Stimulated activated CD4-positive, alpha-beta T cell treated with anti-CD3 and anti-CD28 coated beads, TNF-alpha, amount 100 ng/mL, for 4 hours (primary cell): ENCODE data around the gene ZNF112.
"Not testable (repeated sequence)": the region's sequence is repeated elsewhere in the genome, so short reads cannot be mapped to it uniquely, and the experiment has no call there.

Experiments
- DNase-seq, 3 experiments: peaks; one replicate each; pipeline ENCODE4 v3.0.0-alpha.2; 2020; ENCODE audit warnings: low read depth in 3 of 3

Gene ZNF112

GRCh38 chr19:44356383-44357111 lies at the start of gene ZNF112:
TSS of gene ZNF112 (minus strand) at chr19:44356680. CDS start at chr19:44340539, 16,141 bp downstream.
- DNase-seq, result no peak

- DNase-seq, result peak; percentile 44 to 49 (median 47)
Observed at GRCh38 chr19:44401139-44402115, 44.9 kb upstream of the ZNF112 start, which contains the start of gene ZNF285. TSS of gene ZNF285 (minus strand) at chr19:44401608. CDS start at chr19:44397213, 4,395 bp downstream.

- not testable (repeated sequence) for DNase-seq
Observed at GRCh38 chr19:44389268-44389667, 32.8 kb upstream of the ZNF112 start.

- DNase-seq, result no peak
Observed at GRCh38 chr19:44374789-44375188, 18.3 kb upstream of the ZNF112 start.

GRCh38 chr19:44371815-44372480 lies 15.5 kb upstream of the ZNF112 start:
- no peak for DNase-seq

GRCh38 chr19:44367024-44367423 lies 10.5 kb upstream of the ZNF112 start:
- no peak for DNase-seq

- no peak for DNase-seq
Observed at GRCh38 chr19:44346556-44346955, 9.9 kb downstream of the ZNF112 start.

- no peak for DNase-seq
Observed at GRCh38 chr19:44345959-44346358, 10.5 kb downstream of the ZNF112 start.

GRCh38 chr19:44344255-44344654 lies 12.2 kb downstream of the ZNF112 start:
- DNase-seq, result no peak

- no peak for DNase-seq
Observed at GRCh38 chr19:44341794-44342193, 14.7 kb downstream of the ZNF112 start.

- DNase-seq, result not testable (repeated sequence)
Observed at GRCh38 chr19:44334639-44335038, 21.8 kb downstream of the ZNF112 start.

- DNase-seq, result no peak
Observed at GRCh38 chr19:44332145-44332544, 24.3 kb downstream of the ZNF112 start.

- DNase-seq, result no peak
Observed at GRCh38 chr19:44315883-44316282, 40.6 kb downstream of the ZNF112 start.

GRCh38 chr19:44313231-44313630 lies 43.2 kb downstream of the ZNF112 start:
- DNase-seq, result no peak

- DNase-seq, result no peak
Observed at GRCh38 chr19:44308011-44308410, 48.5 kb downstream of the ZNF112 start.

- DNase-seq, result no peak
Observed at GRCh38 chr19:44306283-44306682, 50.2 kb downstream of the ZNF112 start.

GRCh38 chr19:44305457-44305856 lies 51.0 kb downstream of the ZNF112 start:
- no peak for DNase-seq

- peak; percentile 43 to 59 (median 55) for DNase-seq
Observed at GRCh38 chr19:44304659-44305193, 51.8 kb downstream of the ZNF112 start, which contains the start of gene ZNF235. TSS of gene ZNF235 (minus strand) at chr19:44305025. CDS start at chr19:44303404, 1,621 bp downstream.

- DNase-seq, result no peak
Observed at GRCh38 chr19:44303976-44304568, 52.4 kb downstream of the ZNF112 start.

- DNase-seq, result no peak
Observed at GRCh38 chr19:44303320-44303719, 53.2 kb downstream of the ZNF112 start.

GRCh38 chr19:44284968-44285367 lies 71.5 kb downstream of the ZNF112 start:
- DNase-seq, result no peak
